ENCODE data around the gene PARD3B. TPM values are rescaled to one million over a fixed set of nuclear protein-coding genes. Genes with fewer than 3 reads are reported as not detected.

Gene PARD3B
- total RNA-seq, 1 donor from 2014 or later: 12.3 TPM

DNA sequence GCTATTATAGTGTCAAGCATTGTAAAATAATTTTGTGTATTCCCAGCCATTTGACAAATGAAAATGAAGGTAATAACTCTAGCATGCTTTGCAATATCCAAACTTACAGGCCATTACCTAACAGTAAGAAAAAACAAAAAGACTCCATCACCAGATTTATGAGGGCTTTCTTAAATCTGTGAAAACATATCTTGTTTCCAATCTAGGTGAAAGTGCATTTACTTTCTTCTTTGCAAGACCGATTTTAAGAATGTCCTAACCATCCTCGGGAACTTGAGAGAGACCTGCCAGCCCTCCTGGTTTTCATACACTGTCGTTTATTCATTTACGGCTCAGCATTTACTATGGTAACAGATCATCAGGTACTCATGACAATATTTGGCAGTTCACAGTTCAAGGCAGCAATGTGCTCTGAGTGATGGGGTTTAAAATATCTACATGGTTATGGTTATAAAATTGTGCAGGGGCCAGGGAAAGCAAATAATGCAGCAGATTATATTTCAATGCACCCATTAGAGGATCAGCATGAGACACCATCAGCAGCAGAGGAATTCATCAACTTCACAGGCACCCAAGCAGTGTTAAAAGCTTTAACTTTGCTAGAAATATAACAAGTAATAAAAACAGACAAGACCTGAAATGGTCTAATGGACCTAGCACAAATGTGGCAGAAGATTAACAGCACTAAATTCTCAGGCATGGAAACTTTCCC, 34.4 kb upstream of the PARD3B start:
- no peak for DNase-seq (ENCODE audit: extremely low spot score in 2 of 2)
- TF ChIP-seq POLR2A (IDR thresholded peaks at IDR 0.05) (no peak), POLR2AphosphoS5 (IDR thresholded peaks at IDR 0.05; ENCODE audit: insufficient read depth in 1 of 2, low read depth in 1 of 2) (no peak)
- TF ChIP-seq, protein P1, sequence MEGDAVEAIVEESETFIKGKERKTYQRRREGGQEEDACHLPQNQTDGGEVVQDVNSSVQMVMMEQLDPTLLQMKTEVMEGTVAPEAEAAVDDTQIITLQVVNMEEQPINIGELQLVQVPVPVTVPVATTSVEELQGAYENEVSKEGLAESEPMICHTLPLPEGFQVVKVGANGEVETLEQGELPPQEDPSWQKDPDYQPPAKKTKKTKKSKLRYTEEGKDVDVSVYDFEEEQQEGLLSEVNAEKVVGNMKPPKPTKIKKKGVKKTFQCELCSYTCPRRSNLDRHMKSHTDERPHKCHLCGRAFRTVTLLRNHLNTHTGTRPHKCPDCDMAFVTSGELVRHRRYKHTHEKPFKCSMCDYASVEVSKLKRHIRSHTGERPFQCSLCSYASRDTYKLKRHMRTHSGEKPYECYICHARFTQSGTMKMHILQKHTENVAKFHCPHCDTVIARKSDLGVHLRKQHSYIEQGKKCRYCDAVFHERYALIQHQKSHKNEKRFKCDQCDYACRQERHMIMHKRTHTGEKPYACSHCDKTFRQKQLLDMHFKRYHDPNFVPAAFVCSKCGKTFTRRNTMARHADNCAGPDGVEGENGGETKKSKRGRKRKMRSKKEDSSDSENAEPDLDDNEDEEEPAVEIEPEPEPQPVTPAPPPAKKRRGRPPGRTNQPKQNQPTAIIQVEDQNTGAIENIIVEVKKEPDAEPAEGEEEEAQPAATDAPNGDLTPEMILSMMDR (IDR thresholded peaks at IDR 0.05): no peak
- intact Hi-C loops (cut with DNase I): no loop called here

DNA sequence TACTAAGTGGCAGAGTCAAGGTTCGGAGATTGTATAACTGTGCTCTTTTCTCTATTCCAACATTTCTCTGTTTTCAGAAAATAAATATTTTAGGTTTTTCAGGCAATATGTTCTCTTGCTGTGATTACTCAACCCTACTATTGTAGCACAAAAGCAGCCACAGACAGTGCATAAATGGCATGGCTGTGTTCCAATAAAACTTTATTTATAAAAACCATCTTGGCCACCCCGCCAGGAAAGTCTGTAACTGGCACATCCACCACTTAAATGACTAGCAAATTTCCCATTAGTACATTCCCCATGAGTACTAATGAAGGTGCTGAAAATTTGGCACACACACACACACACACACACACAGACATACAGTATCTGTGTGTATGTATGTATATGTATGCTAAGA, 30.8 kb upstream of the PARD3B start:
- no peaks in the 10 kb centered on the region for H3K9me3 ChIP-seq
- H3K27me3 ChIP-seq: no peaks in the 10 kb centered on the region
- H3K36me3 ChIP-seq: no peaks in the 10 kb centered on the region
- H3K27ac ChIP-seq: no peak overlapping the region
- no peak overlapping the region for H3K4me3 ChIP-seq
- TF ChIP-seq POLR2A (IDR thresholded peaks at IDR 0.05) (no peak), POLR2AphosphoS5 (IDR thresholded peaks at IDR 0.05; ENCODE audit: insufficient read depth in 1 of 2, low read depth in 1 of 2) (no peak)
- TF ChIP-seq, protein P1 (IDR thresholded peaks at IDR 0.05): no peak
- no peak for DNase-seq (ENCODE audit: extremely low spot score in 2 of 2)
- intact Hi-C loops (cut with DNase I): no loop called here
- no peaks in the 10 kb centered on the region for H3K4me1 ChIP-seq

More for the DNA sequence above, 34.4 kb upstream of the PARD3B start:
- no peak overlapping the region for H3K4me3 ChIP-seq
- no peaks in the 10 kb centered on the region for H3K4me1 ChIP-seq
- no peaks in the 10 kb centered on the region for H3K9me3 ChIP-seq
- H3K27ac ChIP-seq: no peak overlapping the region
- no peaks in the 10 kb centered on the region for H3K36me3 ChIP-seq
- no peaks in the 10 kb centered on the region for H3K27me3 ChIP-seq

DNA sequence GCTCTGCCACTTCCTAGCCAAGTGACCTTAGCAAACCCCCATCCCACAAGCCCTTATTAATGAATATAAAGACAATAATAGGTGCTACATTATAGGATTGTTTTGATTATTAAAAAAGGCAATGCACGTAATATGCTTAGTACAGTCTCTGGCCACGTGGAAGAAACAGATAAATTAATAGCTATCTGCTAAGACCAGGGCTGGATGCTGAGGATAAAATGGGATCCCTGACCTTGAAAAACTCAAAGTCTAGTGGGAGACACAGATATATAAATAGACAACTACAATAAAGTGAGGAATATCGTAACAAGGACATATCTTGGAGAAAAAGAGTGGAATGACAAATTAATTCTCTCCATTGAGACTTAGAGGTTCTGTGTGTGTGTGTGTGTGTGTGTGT, 29.9 kb upstream of the PARD3B start:
- Histone ChIP-seq H3K36me3 (no peaks in the 10 kb centered on the region), H3K9me3 (no peaks in the 10 kb centered on the region), H3K4me1 (no peaks in the 10 kb centered on the region), H3K27ac (no peak overlapping the region), H3K4me3 (no peak overlapping the region), H3K27me3 (no peaks in the 10 kb centered on the region)
- intact Hi-C loops (cut with DNase I): no loop called here
- TF ChIP-seq, protein P1 (IDR thresholded peaks at IDR 0.05): no peak
- no peak for TF ChIP-seq POLR2AphosphoS5 (IDR thresholded peaks at IDR 0.05; ENCODE audit: insufficient read depth in 1 of 2, low read depth in 1 of 2)
- no peak for TF ChIP-seq POLR2A (IDR thresholded peaks at IDR 0.05)
- DNase-seq (ENCODE audit: extremely low spot score in 2 of 2): no peak

DNA sequence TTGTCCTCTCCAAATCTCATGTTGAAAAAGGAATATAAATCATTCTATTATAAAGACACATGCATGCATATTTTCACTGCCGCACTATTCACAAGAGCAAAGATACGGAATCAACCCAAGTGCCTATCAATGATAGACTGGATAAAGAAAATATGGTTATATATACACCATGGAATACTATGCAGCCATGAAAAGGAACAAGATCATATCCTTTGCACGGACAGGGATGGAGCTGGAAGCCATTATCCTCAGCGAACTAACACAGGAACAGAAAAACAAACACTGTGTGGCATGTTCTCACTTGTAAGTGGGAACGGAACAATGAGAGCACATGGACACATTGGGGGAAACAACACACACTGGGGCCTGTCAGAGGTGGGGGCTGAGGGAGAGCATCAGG, 28.1 kb upstream of the PARD3B start:
- no peaks in the 10 kb centered on the region for H3K27me3 ChIP-seq
- DNase-seq (ENCODE audit: extremely low spot score in 2 of 2): no peak
- no peaks in the 10 kb centered on the region for H3K36me3 ChIP-seq
- H3K4me3 ChIP-seq: no peak overlapping the region
- no peak overlapping the region for H3K27ac ChIP-seq
- TF ChIP-seq, protein P1 (IDR thresholded peaks at IDR 0.05): no peak
- TF ChIP-seq POLR2AphosphoS5 (IDR thresholded peaks at IDR 0.05; ENCODE audit: insufficient read depth in 1 of 2, low read depth in 1 of 2): no peak
- intact Hi-C loops (cut with DNase I): no loop called here
- H3K4me1 ChIP-seq: no peaks in the 10 kb centered on the region
- no peaks in the 10 kb centered on the region for H3K9me3 ChIP-seq

DNA sequence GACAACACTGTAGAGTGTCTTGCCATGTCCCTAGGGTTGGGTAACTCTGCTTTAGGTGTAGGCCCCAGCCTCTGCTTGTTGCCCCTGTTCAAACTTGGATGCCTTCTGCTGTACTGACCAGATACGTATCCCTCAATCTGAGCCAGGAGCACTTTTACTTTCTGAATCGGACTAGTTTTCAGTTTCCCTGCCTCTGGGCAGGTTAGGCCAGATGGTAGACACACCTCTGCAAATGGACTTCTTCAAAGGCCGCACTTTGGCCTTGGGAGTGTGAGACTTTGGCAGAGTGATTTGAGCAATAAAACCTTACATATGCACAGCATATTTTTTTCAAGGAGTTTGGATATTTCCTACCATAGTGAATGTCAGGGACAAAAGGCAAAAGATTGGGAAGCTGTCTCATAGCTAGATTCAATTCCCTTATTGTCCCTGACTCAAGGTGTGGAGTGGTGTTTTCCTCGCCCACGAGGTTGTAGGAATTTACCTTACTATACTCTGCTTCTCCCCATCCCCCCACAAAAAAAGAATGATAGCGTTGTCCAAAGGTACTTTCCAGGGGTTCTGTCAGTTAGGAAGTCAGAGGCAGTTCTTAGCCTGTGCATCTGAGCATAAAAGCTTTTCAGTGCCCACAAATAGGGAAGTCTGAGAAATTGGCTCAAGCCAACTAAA, 15.3 kb upstream of the PARD3B start:
- Histone ChIP-seq H3K27me3 (no peaks in the 10 kb centered on the region), H3K27ac (no peak overlapping the region), H3K4me3 (no peak overlapping the region), H3K36me3 (no peaks in the 10 kb centered on the region), H3K9me3 (no peaks in the 10 kb centered on the region), H3K4me1 (no peaks in the 10 kb centered on the region)
- DNase-seq (ENCODE audit: extremely low spot score in 2 of 2): no peak
- TF ChIP-seq, protein P1 (IDR thresholded peaks at IDR 0.05): no peak
- no peak for TF ChIP-seq POLR2AphosphoS5 (IDR thresholded peaks at IDR 0.05; ENCODE audit: insufficient read depth in 1 of 2, low read depth in 1 of 2)
- TF ChIP-seq POLR2A (IDR thresholded peaks at IDR 0.05): no peak
- intact Hi-C loops (cut with DNase I): no loop called here
